CD14-positive monocyte (primary cell): Measurements from ENCODE around the gene KHSRP. TPM values are rescaled to one million over a fixed set of nuclear protein-coding genes. Genes with fewer than 3 reads are reported as not detected.

Experiments used
- DNase-seq, 3 donors: peaks; one replicate each; pipeline ENCODE4 v3.0.0-alpha.2; 2011 to 2022
- H2AFZ ChIP-seq: 2 replicates; pipeline ENCODE4 v1.6.0; 2012; ENCODE audit warnings: mild to moderate bottlenecking, low read depth, low read length, inconsistent platforms; ENCODE audit not compliant: insufficient read depth, poor library complexity, severe bottlenecking
- H3K27ac ChIP-seq, 2 donors: 1 replicate in 1 of 2; 2 replicates in 1 of 2; pipeline ENCODE4 v1.5.1; 2012 to 2013; ENCODE audit warnings: low read length in 2 of 2, control low read depth in 1 of 2, inconsistent platforms in 1 of 2, low read depth in 1 of 2, mild to moderate bottlenecking in 1 of 2
- H3K27me3 ChIP-seq, 2 donors: one replicate each; pipeline versions ENCODE4 v1.6.0 to v1.6.1; 2011 to 2013; ENCODE audit warnings: low read length in 2 of 2; ENCODE audit not compliant: control insufficient read depth in 2 of 2, insufficient read depth in 2 of 2
- H3K36me3 ChIP-seq, 2 donors: replicated peaks in 1 of 2; 1 replicate in 1 of 2; 2 replicates in 1 of 2; pipeline versions ENCODE4 v1.5.1 to v1.6.1; 2012 to 2013; ENCODE audit warnings: low read length in 2 of 2, control low read depth in 1 of 2, inconsistent platforms in 1 of 2, mild to moderate bottlenecking in 1 of 2; ENCODE audit not compliant: insufficient read depth in 2 of 2, control insufficient read depth in 1 of 2
- H3K4me1 ChIP-seq, 2 donors: 1 replicate in 1 of 2; 2 replicates in 1 of 2; pipeline versions ENCODE4 v1.5.1 to v1.6.1; 2012 to 2013; ENCODE audit warnings: low read length in 2 of 2, control low read depth in 1 of 2, inconsistent platforms in 1 of 2, mild to moderate bottlenecking in 1 of 2, moderate library complexity in 1 of 2; ENCODE audit not compliant: insufficient read depth in 2 of 2, control insufficient read depth in 1 of 2
- H3K4me2 ChIP-seq: replicated peaks from 2 replicates; pipeline ENCODE3; 2012; ENCODE audit warnings: low read length, moderate library complexity, mild to moderate bottlenecking; ENCODE audit not compliant: poor library complexity, severe bottlenecking; ENCODE audit errors: extremely low read depth
- H3K4me3 ChIP-seq, 3 experiments: fragments of 200-600 bp in 1 of 3; sonication (generic) in 1 of 3; replicated peaks in 1 of 3; 1 replicate in 2 of 3; 2 replicates in 1 of 3; pipeline ENCODE4 v1.5.1; 2011 to 2013; ENCODE audit warnings: low read length in 3 of 3, mild to moderate bottlenecking in 3 of 3, control low read depth in 2 of 3, low read depth in 2 of 3, inconsistent platforms in 1 of 3, moderate library complexity in 1 of 3
- H3K79me2 ChIP-seq: 2 replicates; pipeline ENCODE4 v1.6.0; 2012; ENCODE audit warnings: mild to moderate bottlenecking, control low read depth, inconsistent platforms, low read length, moderate library complexity; ENCODE audit not compliant: insufficient read depth
- H3K9ac ChIP-seq: 2 replicates; pipeline ENCODE4 v1.6.0; 2017; ENCODE audit warnings: low read length, mild to moderate bottlenecking; ENCODE audit not compliant: insufficient read depth, poor library complexity, severe bottlenecking
- H3K9me3 ChIP-seq, 2 donors: replicated peaks in 1 of 2; 1 replicate in 1 of 2; 2 replicates in 1 of 2; pipeline versions ENCODE4 v1.5.1 to v1.6.1; 2012 to 2013; ENCODE audit warnings: low read length in 2 of 2, control low read depth in 1 of 2; ENCODE audit not compliant: control insufficient read depth in 1 of 2, insufficient read depth in 1 of 2
- H4K20me1 ChIP-seq: 2 replicates; pipeline ENCODE4 v1.6.0; 2012; ENCODE audit warnings: mild to moderate bottlenecking, low read length, control low read depth, moderate library complexity; ENCODE audit not compliant: insufficient read depth
- H3K27ac Mint-ChIP-seq, 7 donors: one replicate each; pipeline ENCODE4 v1.8.0; 2020; ENCODE audit warnings: mild to moderate bottlenecking in 7 of 7, mixed read lengths in 7 of 7, moderate library complexity in 6 of 7, inconsistent platforms in 2 of 7
- H3K27me3 Mint-ChIP-seq, 3 donors: one replicate each; pipeline ENCODE4 v1.8.0; 2021 to 2022; ENCODE audit warnings: low read depth in 3 of 3, mild to moderate bottlenecking in 3 of 3, mixed read lengths in 3 of 3, moderate library complexity in 3 of 3, inconsistent platforms in 1 of 3
- H3K36me3 Mint-ChIP-seq, 2 donors: one replicate each; pipeline ENCODE4 v1.8.0; 2020; ENCODE audit warnings: mixed read lengths in 2 of 2, inconsistent platforms in 1 of 2, mild to moderate bottlenecking in 1 of 2
- H3K4me1 Mint-ChIP-seq: one replicate; pipeline ENCODE4 v1.8.0; 2020; ENCODE audit warnings: mild to moderate bottlenecking, mixed read lengths
- H3K4me3 Mint-ChIP-seq, 2 donors: one replicate each; pipeline ENCODE4 v1.8.0; 2020; ENCODE audit warnings: mild to moderate bottlenecking in 2 of 2, mixed read lengths in 2 of 2, moderate library complexity in 1 of 2
- H3K9me3 Mint-ChIP-seq, 7 donors: one replicate each; pipeline ENCODE4 v1.8.0; 2020 to 2022; ENCODE audit warnings: mixed read lengths in 7 of 7, mild to moderate bottlenecking in 6 of 7, moderate library complexity in 6 of 7, inconsistent platforms in 2 of 7
- WGBS: methylation state at CpG from one replicate; pipeline ENCODE4 v1.1.5; 2013; ENCODE audit warnings: missing lambda C conversion rate; ENCODE audit not compliant: insufficient coverage; 5-methylcytosine and 5-hydroxymethylcytosine counted together
- intact Hi-C, 2 donors: fragments of 100-400 bp; cut with micrococcal nuclease; formaldehyde crosslinking; loops; one replicate each; pipeline versions ENCODE4 v1.15.0 to v1.15.1; 2023
- polyA plus RNA-seq, 3 donors: library from polyadenylated mRNA; depleted of rRNA in 1 of 3; unstranded in 2 of 3; stranded (reverse) in 1 of 3; fragments of 300-500 nt in 2 of 3; fragments of >200 nt in 1 of 3; fragmentation: Illumina TruSeq in 2 of 3; gene quantifications; 1 replicate in 2 of 3; 2 replicates in 1 of 3; pipeline ENCODE4 v1.2.3, GENCODE V29; 2012 to 2021
- TF ChIP-seq, protein P1 (sequence below): fragments of 200-600 bp; IDR thresholded peaks from one replicate; pipeline ENCODE4 v1.8.0; 2022; ENCODE audit warnings: antibody characterized with exemption, mild to moderate bottlenecking

Gene KHSRP
- polyA plus RNA-seq, 3 donors, result 8.6 to 63.3 (median 9.1) TPM

DNA sequence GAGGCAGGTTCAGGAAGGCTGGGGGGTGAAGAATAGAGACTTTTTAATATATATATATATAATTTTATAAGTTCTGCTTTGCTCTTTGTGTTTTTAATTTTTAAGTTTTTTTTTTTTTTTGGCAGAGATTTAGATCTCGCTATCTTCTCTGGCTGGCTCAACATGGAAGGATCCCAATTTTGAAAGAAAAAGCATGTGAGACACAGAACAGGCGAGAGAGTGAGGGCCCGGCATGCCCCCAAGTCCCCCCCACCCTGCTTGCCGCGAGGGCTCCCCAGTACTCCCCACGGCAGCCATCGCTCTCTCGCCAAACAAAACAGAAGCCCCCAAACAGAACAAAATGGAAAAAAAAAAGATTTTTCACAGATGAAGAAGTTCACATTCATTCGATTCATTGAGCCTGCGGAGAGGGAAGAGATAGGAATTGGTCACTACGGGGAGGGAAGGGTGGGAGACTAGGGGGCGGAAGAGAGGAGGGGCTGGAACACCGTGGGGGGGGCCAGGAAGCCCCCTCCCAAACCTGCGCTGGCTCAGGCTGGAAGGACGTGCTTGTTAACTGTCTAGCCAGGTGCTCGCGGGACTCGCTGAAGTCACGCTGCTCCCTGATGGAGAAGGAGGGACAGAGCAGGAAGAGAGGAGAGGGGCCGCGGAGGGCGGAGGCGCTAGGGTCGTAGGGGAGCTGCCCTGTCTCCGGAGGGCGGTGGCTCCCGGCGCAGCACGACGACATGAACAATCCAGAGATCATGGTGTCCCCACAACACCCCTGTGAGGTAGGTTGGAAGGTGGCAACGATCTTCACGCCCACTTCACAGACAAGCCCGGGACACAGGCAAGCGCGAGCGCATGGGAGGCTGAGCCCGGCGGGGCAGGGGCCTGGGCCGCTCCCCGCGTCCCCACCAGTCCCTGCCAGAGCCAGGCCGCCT is 10.6 kb downstream of the KHSRP start:
- Histone ChIP-seq H3K27me3 (no peaks in the 10 kb centered on the region), H2AFZ (no peak overlapping the region), H3K36me3 (peaks cover 51 to 55% of the 10 kb centered on the region in 2 donors), H4K20me1 (peaks cover 13% of the 10 kb centered on the region), H3K4me1 (no peaks in the 10 kb centered on the region), H3K27ac (no peak overlapping the region), H3K79me2 (peaks cover 9% of the 10 kb centered on the region), H3K4me2 (no peak overlapping the region), H3K9ac (no peak overlapping the region), H3K4me3 (no peak overlapping the region), H3K9me3 (no peaks in the 10 kb centered on the region)
- TF ChIP-seq, protein P1, sequence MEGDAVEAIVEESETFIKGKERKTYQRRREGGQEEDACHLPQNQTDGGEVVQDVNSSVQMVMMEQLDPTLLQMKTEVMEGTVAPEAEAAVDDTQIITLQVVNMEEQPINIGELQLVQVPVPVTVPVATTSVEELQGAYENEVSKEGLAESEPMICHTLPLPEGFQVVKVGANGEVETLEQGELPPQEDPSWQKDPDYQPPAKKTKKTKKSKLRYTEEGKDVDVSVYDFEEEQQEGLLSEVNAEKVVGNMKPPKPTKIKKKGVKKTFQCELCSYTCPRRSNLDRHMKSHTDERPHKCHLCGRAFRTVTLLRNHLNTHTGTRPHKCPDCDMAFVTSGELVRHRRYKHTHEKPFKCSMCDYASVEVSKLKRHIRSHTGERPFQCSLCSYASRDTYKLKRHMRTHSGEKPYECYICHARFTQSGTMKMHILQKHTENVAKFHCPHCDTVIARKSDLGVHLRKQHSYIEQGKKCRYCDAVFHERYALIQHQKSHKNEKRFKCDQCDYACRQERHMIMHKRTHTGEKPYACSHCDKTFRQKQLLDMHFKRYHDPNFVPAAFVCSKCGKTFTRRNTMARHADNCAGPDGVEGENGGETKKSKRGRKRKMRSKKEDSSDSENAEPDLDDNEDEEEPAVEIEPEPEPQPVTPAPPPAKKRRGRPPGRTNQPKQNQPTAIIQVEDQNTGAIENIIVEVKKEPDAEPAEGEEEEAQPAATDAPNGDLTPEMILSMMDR, result no peak
- 94% methylated on average over 19 of the region's 42 CpGs for WGBS
- DNase-seq, result no peak
- H3K4me3 Mint-ChIP-seq, result no peak overlapping the region
- H3K36me3 Mint-ChIP-seq, result peaks cover 52 to 59% of the 10 kb centered on the region in 2 donors
- peaks cover 0 to 2% (median 1%) of the 10 kb centered on the region in 3 donors for H3K27me3 Mint-ChIP-seq
- intact Hi-C loops, result no loop called here
- H3K9me3 Mint-ChIP-seq, result peaks cover 0 to 3% (median 0%) of the 10 kb centered on the region in 7 donors
- peak overlapping the region in 2 of 7 donors; percentile 55 to 76 for H3K27ac Mint-ChIP-seq
- H3K4me1 Mint-ChIP-seq, result no peaks in the 10 kb centered on the region

DNA sequence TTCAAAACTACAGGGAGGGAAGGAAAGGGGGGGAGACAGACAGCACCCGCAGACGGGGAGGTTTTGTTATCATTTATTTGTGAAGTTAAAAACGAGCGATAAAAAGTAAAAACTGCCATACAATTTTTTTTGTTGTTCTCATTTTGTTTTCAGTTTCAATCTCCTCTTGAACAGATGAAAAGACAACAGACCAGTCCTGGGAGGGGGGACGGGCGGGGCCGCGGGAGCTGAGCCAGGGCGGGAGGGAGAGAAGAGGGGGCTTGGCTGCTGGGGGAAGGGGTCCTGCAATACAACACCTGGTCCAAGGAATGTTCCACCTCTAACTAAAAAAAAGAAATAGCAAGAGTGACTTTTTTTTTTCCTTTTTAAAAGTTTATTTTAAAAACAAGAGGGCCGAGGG is 11.3 kb downstream of the KHSRP start:
- no peak for DNase-seq
- TF ChIP-seq, protein P1, result no peak
- H3K27me3 Mint-ChIP-seq, result peaks cover 0 to 2% (median 1%) of the 10 kb centered on the region in 3 donors
- Histone ChIP-seq H3K36me3 (peaks cover 45 to 48% of the 10 kb centered on the region in 2 donors), H3K27ac (no peak overlapping the region), H3K4me1 (no peaks in the 10 kb centered on the region), H3K79me2 (peaks cover 3% of the 10 kb centered on the region), H3K4me3 (no peak overlapping the region), H3K9me3 (no peaks in the 10 kb centered on the region), H3K27me3 (no peaks in the 10 kb centered on the region), H3K4me2 (no peak overlapping the region), H2AFZ (no peak overlapping the region), H3K9ac (no peak overlapping the region), H4K20me1 (peaks cover 6% of the 10 kb centered on the region)
- no peaks in the 10 kb centered on the region for H3K4me1 Mint-ChIP-seq
- H3K36me3 Mint-ChIP-seq, result peaks cover 45 to 53% of the 10 kb centered on the region in 2 donors
- H3K27ac Mint-ChIP-seq, result peak overlapping the region in 1 of 7 donors; percentile 13
- intact Hi-C loops, result no loop called here
- WGBS, result no CpG with 5 or more reads among the region's 10 CpGs
- H3K9me3 Mint-ChIP-seq, result peaks cover 0 to 3% (median 0%) of the 10 kb centered on the region in 7 donors
- no peak overlapping the region for H3K4me3 Mint-ChIP-seq
